Right lobe of liver (tissue), 6 donors: ENCODE results near the gene GSTM2. TPM values are rescaled to one million over a fixed set of nuclear protein-coding genes. Genes with fewer than 3 reads are reported as not detected.
"Not testable (repeated sequence)": the region's sequence is repeated elsewhere in the genome, so short reads cannot be mapped to it uniquely, and the experiment has no call there.

ENCODE experiments used
- ATAC-seq, 4 donors: fragments of 200-7000 bp; cut with Tn5 transposase; one replicate each; pipeline ENCODE4 v1.9.1; 2020; ENCODE audit warnings: mild to moderate bottlenecking in 4 of 4, moderate library complexity in 4 of 4
- DNase-seq, 3 donors: peaks; one replicate each; pipeline ENCODE4 v3.0.0-alpha.2; 2020
- H3K27ac ChIP-seq, 3 donors: fragments of 200-600 bp; one replicate each; pipeline ENCODE4 v1.8.0; 2022
- H3K27me3 ChIP-seq, 2 donors: fragments of 200-600 bp; one replicate each; pipeline ENCODE4 v1.8.0; 2022
- H3K36me3 ChIP-seq, 4 donors: fragments of 200-600 bp; sonication (generic) in 1 of 4; one replicate each; pipeline versions ENCODE4 v1.5.1 to v1.8.0; 2017 to 2022; ENCODE audit warnings: control low read depth in 1 of 4
- H3K4me1 ChIP-seq, 4 donors: fragments of 200-600 bp; sonication (generic) in 1 of 4; one replicate each; pipeline versions ENCODE4 v1.5.1 to v1.8.0; 2017 to 2022; ENCODE audit warnings: control low read depth in 1 of 4
- H3K4me3 ChIP-seq, 3 donors: fragments of 200-600 bp; one replicate each; pipeline ENCODE4 v1.8.0; 2022
- H3K9me3 ChIP-seq, 4 donors: fragments of 200-600 bp; sonication (generic) in 1 of 4; one replicate each; pipeline versions ENCODE4 v1.5.1 to v1.8.0; 2017 to 2022; ENCODE audit warnings: control low read depth in 1 of 4
- CTCF ChIP-seq, 4 donors: fragments of 200-600 bp in 3 of 4; fragments of 450-650 bp in 1 of 4; IDR thresholded peaks; one replicate each; pipeline versions ENCODE4 v1.5.1 to v1.8.0; 2016 to 2022; ENCODE audit warnings: antibody characterized with exemption in 4 of 4, mild to moderate bottlenecking in 2 of 4
- POLR2A ChIP-seq: fragments of 450-650 bp; IDR thresholded peaks from one replicate; pipeline ENCODE4 v1.6.1; 2017; ENCODE audit warnings: antibody characterized with exemption, mild to moderate bottlenecking
- WGBS: methylation state at CpG from one replicate; pipeline ENCODE4 v1.1.6; 2018; ENCODE audit warnings: low coverage, low lambda C conversion rate; ENCODE audit not compliant: insufficient coverage; ENCODE audit errors: missing lambda C conversion rate; 5-methylcytosine and 5-hydroxymethylcytosine counted together
- intact Hi-C, 2 donors: fragments of 100-400 bp; cut with DNase I; formaldehyde crosslinking; loops; one replicate each; pipeline versions ENCODE4 v1.11.2 to v1.14.1; 2022
- total RNA-seq, 6 experiments: library from RNA; depleted of rRNA in 2 of 6; stranded (reverse); fragments of >200 nt in 2 of 6; fragmentation: NEBNext Ultra II Directional in 3 of 6; extraction: Animal tissue kit (Norgen Biotek cat#: 25700) in 3 of 6; gene quantifications; one replicate each; pipeline versions ENCODE4 v1.1.0 to v1.2.4, GENCODE V29; 2016 to 2023
- donor health status: DM: no; HTN: yes; CAD: no.
- donor health status: DM: no; HTN: no; CAD: no.
- donor health status: DM: no; HTN: no; CAD: no.
- donor health status: DM: no; HTN: yes; CAD: no.
- donor health status: DM: no; HTN: yes; CAD: no.

GSTM2 gene
- total RNA-seq, 6 experiments from 2014 or later: 4.4 to 16.0 (median 12.7) TPM

- no peaks in the 10 kb centered on the region for H3K9me3 ChIP-seq
- no peak for ATAC-seq
- no peak for TF ChIP-seq POLR2A
- TF ChIP-seq CTCF (IDR thresholded peaks at IDR 0.05): no peak
- no peaks in the 10 kb centered on the region for H3K36me3 ChIP-seq
- no peaks in the 10 kb centered on the region for H3K4me1 ChIP-seq
- H3K27me3 ChIP-seq: no peaks in the 10 kb centered on the region
- no peak overlapping the region for H3K4me3 ChIP-seq
- DNase-seq: no peak
- H3K27ac ChIP-seq: no peak overlapping the region
- 96% methylated on average over 17 of the region's 22 CpGs for WGBS
- intact Hi-C loops: no loop called here
These were observed 1.5 kb downstream of the GSTM2 start for GRCh38 chr1:109669246-109669948.

- H3K36me3 ChIP-seq, H3K4me3 ChIP-seq, ATAC-seq, DNase-seq, intact Hi-C loops, H3K27ac ChIP-seq, H3K4me1 ChIP-seq, H3K27me3 ChIP-seq, H3K9me3 ChIP-seq: not testable (repeated sequence)
- 17% methylated on average over 1 of the region's 5 CpGs for WGBS
These were observed 2.1 kb downstream of the GSTM2 start for GRCh38 chr1:109669949-109670302.

GRCh38 chr1:109671067-109671466 lies 3.2 kb downstream of the GSTM2 start:
- H3K4me3 ChIP-seq: no peak overlapping the region
- WGBS: 100% methylated on average over 3 of the region's 5 CpGs
- no peak for DNase-seq
- intact Hi-C loops: no loop called here
- no peak overlapping the region for H3K27ac ChIP-seq
- H3K4me1 ChIP-seq: no peaks in the 10 kb centered on the region
- no peak for TF ChIP-seq CTCF (IDR thresholded peaks at IDR 0.05)
- no peaks in the 10 kb centered on the region for H3K36me3 ChIP-seq
- H3K9me3 ChIP-seq: no peaks in the 10 kb centered on the region
- ATAC-seq: no peak
- no peaks in the 10 kb centered on the region for H3K27me3 ChIP-seq

- H3K4me3 ChIP-seq, DNase-seq, H3K4me1 ChIP-seq, H3K27me3 ChIP-seq, H3K36me3 ChIP-seq, H3K9me3 ChIP-seq, ATAC-seq, intact Hi-C loops, H3K27ac ChIP-seq: not testable (repeated sequence)
- 86% methylated on average over 1 of the region's 2 CpGs for WGBS
These were observed 6.0 kb downstream of the GSTM2 start for GRCh38 chr1:109673861-109674260.

GRCh38 chr1:109676683-109677381 lies 9.0 kb downstream of the GSTM2 start:
- H3K4me1 ChIP-seq, H3K27ac ChIP-seq, H3K4me3 ChIP-seq, H3K9me3 ChIP-seq, intact Hi-C loops, DNase-seq, H3K36me3 ChIP-seq, H3K27me3 ChIP-seq, ATAC-seq: not testable (repeated sequence)
- 78% methylated on average over 2 of the region's 3 CpGs for WGBS

- no peak for TF ChIP-seq CTCF (IDR thresholded peaks at IDR 0.05)
- TF ChIP-seq POLR2A: no peak
- Histone ChIP-seq H3K4me1 (no peaks in the 10 kb centered on the region), H3K27me3 (no peaks in the 10 kb centered on the region), H3K36me3 (no peaks in the 10 kb centered on the region), H3K9me3 (no peaks in the 10 kb centered on the region), H3K4me3 (no peak overlapping the region), H3K27ac (no peak overlapping the region)
- WGBS: 57% methylated on average over 3 of the region's 3 CpGs
- peak in 2 of 4 donors; percentile 52 to 75 for ATAC-seq
- intact Hi-C loops: no loop called here
- DNase-seq: no peak
These were observed 9.6 kb downstream of the GSTM2 start for GRCh38 chr1:109677459-109677858.

- H3K4me1 ChIP-seq, DNase-seq, H3K4me3 ChIP-seq, intact Hi-C loops, H3K27me3 ChIP-seq, H3K27ac ChIP-seq, ATAC-seq, H3K36me3 ChIP-seq, H3K9me3 ChIP-seq: not testable (repeated sequence)
- WGBS: 72% methylated on average over 2 of the region's 2 CpGs
These were observed 10.8 kb downstream of the GSTM2 start for GRCh38 chr1:109678637-109679036.

- H3K27ac ChIP-seq, intact Hi-C loops, H3K9me3 ChIP-seq, H3K4me3 ChIP-seq, ATAC-seq, H3K27me3 ChIP-seq, DNase-seq, H3K36me3 ChIP-seq, H3K4me1 ChIP-seq: not testable (repeated sequence)
- WGBS: 16% methylated on average over 5 of the region's 6 CpGs
These were observed 16.9 kb downstream of the GSTM2 start for GRCh38 chr1:109684777-109685176.

- H3K27ac ChIP-seq, intact Hi-C loops, H3K36me3 ChIP-seq, H3K4me3 ChIP-seq, H3K9me3 ChIP-seq, H3K27me3 ChIP-seq, H3K4me1 ChIP-seq: not testable (repeated sequence)
- DNase-seq (peak in 1 of 3 donors; percentile 54), ATAC-seq (peak in 2 of 4 donors; percentile 69 to 70)
- WGBS: no CpG with 5 or more reads among the region's 1 CpG
These were observed 17.5 kb downstream of the GSTM2 start for GRCh38 chr1:109685399-109685798.
